C1 segment of cervical spinal cord (tissue), 14 donors: ENCODE data around the gene FBXO38.
A peak's percentile ranks its signal among the peaks of the same experiment; 100 is the strongest.
"Not testable (repeated sequence)": the region's sequence is repeated elsewhere in the genome, so short reads cannot be mapped to it uniquely, and the experiment has no call there.

Experiments used
- DNase-seq, 14 donors: peaks; one replicate each; lab custom pipeline; 2025; lab: John Stamatoyannopoulos, UW

Gene FBXO38

GRCh38 chr5:148428848-148429247, 45.1 kb downstream of the FBXO38 start:
- no peak for DNase-seq

DNA sequence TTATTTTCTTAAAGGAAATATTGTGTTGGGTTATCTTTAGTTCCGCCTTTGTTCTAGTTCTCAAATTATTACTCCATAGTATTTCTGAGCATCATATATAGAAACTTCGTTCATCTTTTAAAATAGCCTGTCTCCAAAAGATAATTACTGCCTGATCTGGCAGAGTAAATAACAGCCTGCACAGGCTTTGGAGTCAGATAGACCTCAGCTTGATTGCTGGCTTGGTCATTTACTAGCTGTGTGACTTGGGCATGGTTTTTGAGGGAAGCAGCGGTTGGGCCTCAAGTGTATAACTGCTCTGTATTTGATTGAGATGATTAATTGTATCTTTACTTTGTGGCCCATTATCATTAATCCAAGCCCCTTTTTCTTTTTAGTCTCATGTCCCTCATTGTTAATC, 50.1 kb downstream of the FBXO38 start:
- no peak for DNase-seq

DNA sequence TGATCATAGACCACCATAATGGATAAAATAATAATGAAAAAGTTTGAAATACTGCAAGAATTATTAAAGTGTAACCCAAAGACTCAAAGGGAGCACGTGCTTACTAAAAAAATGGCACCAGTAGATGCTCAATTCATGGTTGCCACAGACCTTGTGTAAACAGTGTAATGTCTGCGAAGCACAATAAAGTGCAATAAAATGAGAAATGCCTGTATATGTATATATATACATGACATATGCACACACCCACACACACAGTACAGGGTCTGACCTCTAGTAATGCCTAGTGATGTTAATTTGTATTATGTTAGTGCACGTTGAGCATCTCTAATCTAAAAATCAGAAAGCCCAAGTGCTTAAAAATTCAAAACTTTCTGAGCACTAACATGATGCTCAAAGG, 52.3 kb downstream of the FBXO38 start:
- no peak for DNase-seq

GRCh38 chr5:148437249-148437648, 53.5 kb downstream of the FBXO38 start:
- DNase-seq, result no peak

- DNase-seq, result no peak
These were observed 55.2 kb downstream of the FBXO38 start for GRCh38 chr5:148438933-148439332.

DNA sequence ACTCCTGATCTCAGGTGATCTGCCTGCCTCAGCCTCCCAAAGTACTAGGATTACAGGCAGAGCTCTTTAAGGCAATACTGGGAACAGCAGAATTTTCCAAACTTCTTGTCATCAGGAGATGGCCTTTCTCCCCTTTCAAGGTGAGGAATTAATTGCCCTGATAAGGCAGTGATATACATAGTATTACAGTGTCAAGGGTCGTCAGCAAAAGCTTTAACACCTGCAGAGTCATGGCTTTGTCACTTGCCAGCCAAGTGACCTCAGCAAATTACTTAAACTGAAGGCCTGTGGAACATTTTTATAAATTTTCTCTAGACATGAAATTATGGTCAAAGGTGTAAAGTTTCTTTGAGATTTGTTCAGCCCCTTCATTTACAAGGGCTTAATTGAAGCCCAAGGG, 59.5 kb downstream of the FBXO38 start:
- DNase-seq, result no peak

GRCh38 chr5:148443998-148444397, 60.2 kb downstream of the FBXO38 start:
- peak in 4 of 14 donors; percentile 1 to 36 (median 14) for DNase-seq

DNA sequence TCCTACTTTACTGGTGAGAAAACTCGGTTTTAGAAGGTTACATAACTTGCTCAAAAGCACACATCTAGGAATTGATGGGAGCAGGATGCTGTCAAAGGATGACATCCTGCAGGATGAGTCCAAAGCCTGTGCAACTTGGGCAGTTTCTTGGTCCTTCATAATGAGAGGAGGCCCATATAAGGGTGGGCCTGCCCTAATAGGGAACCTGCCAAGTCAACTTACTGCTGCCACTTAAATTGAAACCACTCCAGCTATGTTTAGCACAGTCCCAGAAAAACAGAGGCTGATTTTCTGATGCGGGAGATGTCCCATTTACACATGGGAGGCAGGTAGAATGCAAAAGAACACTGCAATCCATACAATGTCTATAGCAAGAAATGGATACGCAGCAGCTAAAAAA, 61.8 kb downstream of the FBXO38 start:
- DNase-seq, result no peak

DNA sequence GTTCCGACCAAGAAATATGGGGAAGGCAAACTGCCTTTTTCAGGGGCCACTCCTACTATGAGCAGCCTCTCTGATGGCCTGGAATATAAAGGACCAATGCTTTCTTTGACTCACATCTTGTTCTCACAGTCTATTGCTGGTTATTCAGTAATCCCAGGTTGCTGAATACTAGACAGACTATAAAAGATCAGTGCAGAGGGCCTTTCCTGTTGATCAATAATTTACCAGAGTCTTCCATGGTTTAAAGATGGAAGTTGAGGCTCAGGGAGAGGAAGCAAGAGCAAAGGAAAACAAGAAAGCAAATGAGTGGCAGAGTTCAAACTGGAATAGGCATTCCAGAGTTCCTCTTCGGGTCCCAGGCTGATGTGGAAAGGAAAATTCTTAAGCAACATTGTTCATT, 62.9 kb downstream of the FBXO38 start:
- DNase-seq, result no peak

DNA sequence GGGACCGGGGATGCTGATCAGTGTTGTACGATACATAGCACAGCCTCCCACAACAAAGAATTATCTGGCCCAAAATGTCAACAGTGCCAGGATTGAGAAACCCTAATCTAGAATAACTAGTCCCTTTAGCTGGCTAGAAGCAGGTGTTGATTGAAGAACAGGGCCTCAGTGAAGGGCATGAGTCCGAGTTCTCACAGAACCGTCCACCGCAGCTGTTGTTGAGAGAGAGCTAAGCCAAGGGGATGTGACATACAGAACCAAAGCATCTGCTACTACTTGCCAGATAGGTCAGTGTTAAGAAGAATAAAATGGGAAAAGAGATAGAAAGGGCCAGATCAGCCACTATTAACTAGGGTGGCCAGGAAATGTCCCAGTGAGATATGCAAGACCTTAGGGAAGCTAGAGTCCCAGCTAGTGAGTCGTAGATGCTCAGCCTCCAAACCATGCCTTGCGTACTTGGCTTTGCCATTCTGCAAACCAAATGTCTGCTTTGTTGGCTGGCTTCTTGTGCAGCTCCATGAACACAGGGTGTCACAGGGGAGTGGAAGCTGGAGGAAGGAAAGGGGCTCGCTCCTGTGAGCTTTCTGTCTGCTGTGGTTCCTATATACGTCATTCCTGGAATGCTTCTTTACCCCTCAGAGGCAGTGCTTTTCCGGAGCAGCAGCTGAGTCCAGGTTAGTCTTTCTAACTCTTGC, 68.9 kb downstream of the FBXO38 start:
- DNase-seq, result no peak

GRCh38 chr5:148454576-148454975, 70.8 kb downstream of the FBXO38 start:
- DNase-seq, result no peak

GRCh38 chr5:148455185-148455584, 71.4 kb downstream of the FBXO38 start:
- no peak for DNase-seq

GRCh38 chr5:148457183-148457620, 73.4 kb downstream of the FBXO38 start:
- DNase-seq, result no peak

DNA sequence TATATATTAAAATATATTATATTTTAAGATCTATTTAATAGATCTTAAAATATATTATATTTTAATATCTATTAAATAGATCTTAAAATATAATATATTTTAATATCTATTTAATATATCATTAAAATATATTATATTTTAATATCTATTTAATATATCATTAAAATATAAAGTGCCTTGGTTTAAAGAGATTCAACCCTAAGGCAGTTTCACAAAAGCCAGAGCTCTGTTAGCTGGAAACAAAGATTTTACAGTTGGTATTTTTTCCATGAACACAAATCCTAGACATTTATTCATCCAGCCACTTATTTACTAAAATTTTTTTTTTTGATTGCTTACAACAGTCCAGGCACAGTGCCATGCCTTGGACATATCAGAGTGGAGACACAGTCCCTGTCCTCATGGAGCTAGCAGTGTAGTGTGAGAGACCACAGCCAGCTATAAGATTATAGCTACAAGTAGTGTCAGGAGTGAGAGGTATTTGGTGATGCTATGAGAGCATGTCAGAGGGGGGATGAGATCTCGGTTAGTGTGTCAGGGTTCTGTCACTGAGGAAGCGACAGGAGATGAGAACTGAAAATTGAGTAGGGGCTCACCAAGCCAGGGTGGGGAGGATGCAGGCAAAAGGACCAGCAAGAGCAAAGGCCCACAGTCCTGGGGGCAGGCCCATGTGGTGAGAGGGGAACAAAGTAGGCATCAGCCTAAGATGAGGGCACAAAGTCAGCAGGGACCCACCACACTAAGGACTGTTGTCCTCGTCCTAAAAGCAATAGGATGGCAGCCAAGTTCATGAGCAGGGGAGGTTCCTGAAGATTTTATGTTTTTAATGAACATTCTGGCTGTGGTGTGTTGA, 74.5 kb downstream of the FBXO38 start:
- no peak for DNase-seq

GRCh38 chr5:148459669-148460068, 75.9 kb downstream of the FBXO38 start:
- DNase-seq, result no peak

- no peak for DNase-seq
These were observed 81.8 kb downstream of the FBXO38 start for GRCh38 chr5:148465381-148466235.

DNA sequence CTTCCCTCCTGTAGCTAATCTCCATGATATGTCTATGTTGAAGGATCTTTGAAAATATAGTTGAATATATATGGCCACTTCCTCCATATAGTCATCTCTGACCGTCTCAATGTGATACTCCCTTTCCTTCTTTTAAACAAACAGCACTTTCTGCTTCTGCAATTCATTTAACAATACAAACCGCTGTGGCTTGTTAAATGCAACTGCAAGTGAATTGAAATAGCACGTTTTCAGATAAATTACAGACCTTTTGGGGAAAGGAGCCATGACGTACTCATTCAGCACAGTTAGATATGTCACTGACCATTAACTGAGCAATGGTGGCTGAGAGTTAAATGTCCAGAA, 82.5 kb downstream of the FBXO38 start:
- DNase-seq, result no peak

- DNase-seq, result no peak
These were observed 84.2 kb downstream of the FBXO38 start for GRCh38 chr5:148467958-148468357.

DNA sequence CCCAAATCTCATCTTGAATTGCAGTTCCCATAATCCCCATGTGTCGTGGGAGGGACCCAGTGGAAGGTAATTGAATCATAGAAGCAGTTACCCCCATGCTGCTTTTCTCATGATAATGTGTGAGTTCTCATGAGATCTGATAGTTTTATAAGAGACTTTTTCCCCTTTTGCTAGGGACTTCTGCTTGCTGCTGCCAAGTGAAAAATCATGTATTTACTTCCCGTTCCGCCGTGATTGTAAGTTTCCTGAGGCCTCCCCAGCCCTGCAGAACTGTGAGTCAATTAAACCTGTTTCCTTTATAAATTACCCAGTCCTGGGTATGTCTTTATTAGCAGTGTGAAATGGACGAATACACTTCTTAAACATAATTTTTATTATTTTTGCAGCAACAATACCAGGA, 85.0 kb downstream of the FBXO38 start:
- DNase-seq, result not testable (repeated sequence)

DNA sequence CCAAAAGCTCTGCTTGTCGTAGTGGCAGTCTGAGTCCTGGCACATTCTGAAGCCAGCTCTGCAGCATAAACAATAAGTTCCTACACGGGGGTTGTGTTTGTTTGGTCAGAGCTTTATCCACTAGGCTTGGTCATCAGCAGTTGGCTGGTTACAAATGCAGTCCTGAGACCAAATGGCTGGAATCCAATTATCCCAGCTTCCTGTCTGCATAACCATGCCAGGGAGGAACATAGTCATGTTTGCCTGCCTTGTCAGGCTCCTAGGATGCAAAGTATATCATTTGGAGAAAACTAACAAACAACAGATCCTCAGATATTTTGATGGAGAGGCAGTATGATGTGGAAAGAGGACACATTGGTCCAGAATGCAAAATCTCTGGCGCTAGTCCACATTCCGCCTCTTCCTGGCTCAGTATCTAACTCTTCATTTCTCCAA, 85.8 kb downstream of the FBXO38 start:
- peak in 9 of 14 donors; percentile 5 to 55 (median 20) for DNase-seq

- no peak for DNase-seq
These were observed 87.6 kb downstream of the FBXO38 start for GRCh38 chr5:148471379-148471778.

- DNase-seq, result no peak
These were observed 90.3 kb downstream of the FBXO38 start for GRCh38 chr5:148474025-148474511.
